Measurements from ENCODE around the gene GDPGP1.

GRCh38 chr15:90207252-90207651 lies 26.8 kb upstream of the GDPGP1 start:
- TF ChIP-seq CTCF (conservative IDR thresholded peaks at IDR 0.05; ENCODE audit: low read length) (no peak), EZH2phosphoT487 (IDR thresholded peaks at IDR 0.05; ENCODE audit: borderline replicate concordance, low read depth, low read length) (no peak)
